Measurements from ENCODE around the gene LRRN4CL. TPM values are rescaled to one million over a fixed set of nuclear protein-coding genes. Genes with fewer than 3 reads are reported as not detected.
"Not testable (repeated sequence)": the region's sequence is repeated elsewhere in the genome, so short reads cannot be mapped to it uniquely, and the experiment has no call there.

The LRRN4CL gene
- total RNA-seq, 1 donor from 2014 or later = 0.60 TPM

DNA sequence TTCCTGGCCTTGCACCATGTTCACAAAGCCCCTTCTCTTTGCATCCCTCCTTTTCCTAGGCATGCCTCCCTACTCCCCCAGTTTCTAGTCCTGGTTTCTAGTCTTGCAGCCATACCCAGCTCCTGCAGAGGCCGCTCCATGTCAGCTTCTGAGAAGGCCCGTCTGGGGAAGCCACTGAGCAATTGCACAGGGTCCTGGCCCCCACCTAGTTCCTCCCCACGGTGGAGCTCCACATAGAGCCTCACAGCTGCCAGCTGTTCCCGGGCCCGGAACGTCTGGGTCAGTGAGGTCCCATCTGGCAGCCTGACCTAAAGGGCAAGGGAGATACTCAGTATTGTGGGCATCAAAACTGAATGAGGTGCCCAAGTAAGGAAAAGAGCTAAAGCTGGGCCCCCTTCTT lies 12.6 kb downstream of the LRRN4CL start:
- no peak for DNase-seq (ENCODE audit: low read depth in 2 of 2)

DNA sequence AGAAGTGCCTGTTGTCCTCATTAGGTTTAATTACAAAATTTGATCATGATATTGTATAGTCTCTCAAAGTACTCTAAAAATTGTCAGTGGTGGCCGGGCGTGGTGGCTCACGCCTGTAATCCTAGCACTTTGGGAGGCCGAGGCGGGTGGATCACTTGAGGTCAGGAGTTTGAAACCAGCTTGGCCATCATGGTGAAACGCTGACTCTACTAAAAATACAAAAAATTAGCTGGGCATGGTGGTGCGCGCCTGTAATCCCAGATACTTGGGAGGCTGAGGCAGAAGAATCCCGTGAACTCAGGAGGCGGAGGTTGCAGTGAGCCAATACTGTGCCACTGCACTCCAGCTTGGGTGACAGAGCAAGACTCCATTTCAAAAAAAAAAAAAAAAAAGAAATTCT lies 13.9 kb downstream of the LRRN4CL start:
- DNase-seq (ENCODE audit: low read depth in 2 of 2) = not testable (repeated sequence)

DNA sequence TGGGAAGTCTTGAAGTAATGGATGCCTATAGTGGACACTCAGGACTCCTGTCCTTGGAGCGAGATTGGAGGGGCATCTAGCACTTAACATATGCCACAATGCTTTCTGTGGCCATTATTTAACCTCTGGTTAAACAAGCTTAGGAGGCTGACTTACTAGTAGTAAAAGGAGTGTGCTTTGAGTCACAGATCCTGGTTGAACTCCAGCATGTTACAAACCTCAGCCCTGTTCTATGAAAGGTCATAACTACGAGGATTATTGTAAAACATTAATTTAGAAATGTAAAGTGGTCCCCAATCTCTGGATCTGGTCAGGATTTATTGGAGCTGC lies 16.2 kb downstream of the LRRN4CL start:
- no peak for DNase-seq (ENCODE audit: low read depth in 2 of 2)

DNA sequence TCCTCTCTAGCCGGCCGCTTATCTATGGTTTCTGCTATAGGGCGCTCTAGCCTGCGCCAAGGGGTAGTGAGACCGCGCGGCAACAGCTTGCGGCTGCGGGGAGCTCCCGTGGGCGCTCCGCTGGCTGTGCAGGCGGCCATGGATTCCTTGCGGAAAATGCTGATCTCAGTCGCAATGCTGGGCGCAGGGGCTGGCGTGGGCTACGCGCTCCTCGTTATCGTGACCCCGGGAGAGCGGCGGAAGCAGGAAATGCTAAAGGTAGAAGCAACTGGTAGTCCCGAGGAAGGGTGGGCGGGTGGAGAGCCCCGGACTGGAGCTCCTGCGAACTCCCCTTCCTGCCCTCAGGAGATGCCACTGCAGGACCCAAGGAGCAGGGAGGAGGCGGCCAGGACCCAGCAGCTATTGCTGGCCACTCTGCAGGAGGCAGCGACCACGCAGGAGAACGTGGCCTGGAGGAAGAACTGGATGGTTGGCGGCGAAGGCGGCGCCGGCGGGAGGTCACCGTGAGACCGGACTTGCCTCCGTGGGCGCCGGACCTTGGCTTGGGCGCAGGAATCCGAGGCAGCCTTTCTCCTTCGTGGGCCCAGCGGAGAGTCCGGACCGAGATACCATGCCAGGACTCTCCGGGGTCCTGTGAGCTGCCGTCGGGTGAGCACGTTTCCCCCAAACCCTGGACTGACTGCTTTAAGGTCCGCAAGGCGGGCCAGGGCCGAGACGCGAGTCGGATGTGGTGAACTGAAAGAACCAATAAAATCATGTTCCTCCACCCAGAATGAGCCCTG lies 17.5 kb downstream of the LRRN4CL start, which contains the start of the genes LBHD1 and UQCC3:
LBHD1 (minus strand) TSS at position 660 of the 782 bp plus-strand sequence. CDS start 2,236 bp downstream, outside the sequence.
UQCC3 (plus strand) TSS at position 66 of the 782 bp plus-strand sequence; CDS start at position 139, 73 bp downstream.
- DNase-seq (ENCODE audit: low read depth in 2 of 2) = peak; percentile 87 to 92

DNA sequence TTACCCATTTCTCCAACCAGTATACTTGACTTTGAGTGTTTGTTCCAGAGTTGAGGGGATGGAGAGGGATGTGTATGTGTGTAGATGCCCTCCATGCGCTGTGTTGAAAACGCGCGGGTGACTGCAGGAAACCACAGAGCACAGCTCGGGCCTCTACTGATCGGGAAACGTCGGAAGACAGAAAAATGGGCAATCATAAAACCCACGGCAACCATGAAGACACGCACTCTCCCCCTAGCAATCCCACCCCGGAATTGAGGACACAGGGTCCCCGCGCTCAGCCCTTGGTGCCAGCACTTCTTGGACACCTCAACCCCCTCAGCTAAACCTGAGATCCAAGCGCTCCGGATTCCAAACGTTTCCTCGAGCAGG lies 18.1 kb downstream of the LRRN4CL start:
- no peak for DNase-seq (ENCODE audit: low read depth in 2 of 2)

DNA sequence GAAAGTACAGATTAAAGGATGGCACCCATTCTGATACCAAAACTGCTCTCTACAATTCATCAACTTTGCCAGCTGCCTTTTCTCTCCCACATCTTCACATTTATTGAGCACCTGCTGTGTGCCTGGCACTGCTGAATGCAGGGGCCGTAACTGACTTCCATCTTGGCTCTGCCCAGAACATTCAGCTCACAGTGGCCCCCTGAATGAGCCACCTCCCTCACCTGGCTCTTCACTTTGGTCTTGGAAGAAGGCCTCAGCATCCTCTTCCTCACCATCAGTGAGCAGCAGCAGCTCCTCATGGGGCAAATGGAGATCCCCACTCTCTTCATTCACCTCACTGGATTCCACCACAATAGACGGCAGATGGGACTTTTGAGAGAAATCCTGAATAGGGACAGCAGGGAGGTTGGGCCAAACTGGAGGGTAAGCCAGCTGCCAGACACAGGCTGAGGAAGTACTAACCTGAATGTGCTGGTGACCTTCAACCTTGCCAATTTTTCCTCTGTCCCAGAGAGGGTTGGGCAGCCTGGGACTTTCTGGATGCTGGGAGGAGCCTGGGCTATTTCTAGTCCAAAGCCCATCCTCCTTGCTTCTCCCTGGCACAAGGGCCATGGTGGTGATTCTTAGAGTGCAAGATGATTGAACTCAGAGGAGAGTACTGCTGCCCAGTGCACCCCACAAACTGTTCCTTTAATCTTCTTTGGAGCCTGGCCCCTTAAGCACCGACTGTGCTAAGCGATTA lies 19.7 kb downstream of the LRRN4CL start:
- DNase-seq (ENCODE audit: low read depth in 2 of 2) = no peak

DNA sequence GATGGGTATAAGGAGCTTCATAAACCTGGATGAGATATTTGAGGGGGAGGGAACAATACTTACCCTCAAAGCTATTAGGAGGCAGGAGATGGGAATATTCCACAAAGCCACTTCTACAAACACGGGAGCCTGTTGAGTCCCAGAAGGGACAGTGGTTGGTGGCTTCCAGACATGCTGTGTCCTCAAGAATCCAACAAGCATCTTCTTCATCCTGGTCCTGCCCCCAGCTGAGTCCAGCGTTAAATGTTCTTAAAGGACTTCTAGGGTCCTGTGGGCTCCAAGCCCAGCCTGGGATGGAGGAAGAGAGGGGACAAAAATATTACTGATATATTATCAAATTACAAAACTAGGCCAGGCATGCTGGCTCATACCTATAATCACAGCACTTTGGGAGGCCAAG lies 21.9 kb downstream of the LRRN4CL start:
- no peak for DNase-seq (ENCODE audit: low read depth in 2 of 2)

DNA sequence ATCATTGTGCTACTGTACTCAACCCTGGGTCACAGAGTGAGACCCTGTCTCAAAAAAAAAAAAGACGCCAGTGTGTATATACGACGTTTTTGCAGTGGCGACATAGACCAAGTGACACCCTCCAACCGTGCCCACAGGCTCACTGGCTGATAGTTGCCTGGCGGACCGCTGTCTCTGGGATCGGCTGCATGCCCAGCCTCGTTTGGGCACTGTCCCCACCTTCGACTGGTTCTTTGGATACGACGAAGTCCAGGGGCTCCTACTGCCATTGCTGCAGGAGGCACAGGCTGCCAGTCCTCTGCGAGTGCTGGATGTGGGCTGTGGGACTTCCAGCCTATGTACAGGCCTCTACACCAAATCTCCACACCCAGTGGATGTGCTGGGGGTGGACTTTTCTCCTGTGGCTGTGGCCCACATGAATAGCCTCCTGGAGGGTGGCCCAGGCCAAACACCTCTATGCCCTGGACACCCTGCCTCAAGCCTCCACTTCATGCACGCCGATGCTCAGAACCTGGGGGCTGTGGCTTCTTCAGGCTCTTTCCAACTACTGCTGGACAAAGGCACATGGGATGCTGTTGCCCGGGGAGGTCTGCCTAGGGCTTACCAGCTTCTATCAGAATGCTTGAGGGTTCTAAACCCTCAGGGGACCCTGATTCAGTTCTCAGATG lies 22.9 kb downstream of the LRRN4CL start:
- no peak for DNase-seq (ENCODE audit: low read depth in 2 of 2)

DNA sequence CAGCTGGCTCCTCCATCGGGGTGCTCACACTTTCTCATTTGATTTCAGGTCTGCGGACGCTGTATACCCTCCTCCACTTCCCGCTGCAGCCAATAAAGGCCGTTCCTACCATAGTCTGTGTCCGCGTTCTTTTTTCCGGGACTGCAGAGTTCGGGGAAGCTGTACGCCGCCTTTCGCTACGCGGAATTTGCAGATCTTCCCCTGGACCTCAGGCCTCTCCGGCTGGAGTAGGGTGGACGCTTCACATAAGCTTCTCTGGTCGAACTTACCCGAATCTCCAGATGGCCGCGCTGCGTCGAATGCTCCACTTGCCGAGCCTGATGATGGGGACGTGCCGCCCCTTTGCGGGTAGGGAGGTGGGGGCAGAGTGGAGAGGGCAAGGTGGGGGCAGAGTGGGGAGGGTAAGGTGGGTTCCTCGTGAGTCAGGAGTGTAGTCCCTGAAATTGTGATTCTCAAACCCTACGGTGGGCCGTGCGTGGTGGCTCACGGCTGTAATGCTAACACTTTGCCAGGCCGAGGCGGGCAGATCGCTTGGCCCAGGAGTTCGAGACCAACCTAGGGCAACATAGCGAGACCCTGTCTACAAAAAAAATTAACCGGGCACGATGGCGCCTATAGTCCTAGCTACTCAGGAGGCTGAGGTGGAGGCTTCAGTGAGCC lies 23.6 kb downstream of the LRRN4CL start:
- peak; percentile 69 to 74 for DNase-seq (ENCODE audit: low read depth in 2 of 2)

DNA sequence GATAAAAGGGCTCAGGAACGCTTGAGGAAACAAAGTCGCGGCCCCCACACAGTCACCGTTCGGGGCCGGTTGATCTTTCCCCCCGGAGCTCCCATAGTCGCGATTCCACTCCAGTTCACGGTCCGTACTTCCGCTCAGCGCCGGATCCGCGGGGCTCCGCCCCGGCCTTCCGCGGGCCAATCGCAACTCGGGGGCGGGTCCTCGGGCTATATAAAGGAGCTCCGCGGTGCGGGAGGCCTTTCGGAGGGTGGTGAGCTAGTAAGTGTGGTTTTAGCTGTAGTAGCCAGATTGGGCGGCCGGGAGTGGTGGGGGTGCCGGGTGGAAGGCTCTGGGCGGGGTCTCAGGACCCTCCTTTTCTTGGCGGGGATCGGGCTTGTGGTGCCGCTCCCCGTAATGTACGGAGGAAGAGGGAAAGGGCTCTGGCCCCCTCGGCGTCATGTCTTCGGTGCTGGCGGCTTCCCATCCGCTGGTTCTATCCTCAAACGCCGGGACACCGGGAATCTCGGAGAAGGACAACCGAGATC lies 24.2 kb downstream of the LRRN4CL start, which contains the start of the genes C11orf98 and CSKMT:
C11orf98 (minus strand) TSS at position 136 of the 524 bp plus-strand sequence; CDS start at position 95, 41 bp downstream.
CSKMT (plus strand) TSS at position 238 of the 524 bp plus-strand sequence. CDS start 568 bp downstream, outside the sequence.
- peak; percentile 93 to 95 for DNase-seq (ENCODE audit: low read depth in 2 of 2)

DNA sequence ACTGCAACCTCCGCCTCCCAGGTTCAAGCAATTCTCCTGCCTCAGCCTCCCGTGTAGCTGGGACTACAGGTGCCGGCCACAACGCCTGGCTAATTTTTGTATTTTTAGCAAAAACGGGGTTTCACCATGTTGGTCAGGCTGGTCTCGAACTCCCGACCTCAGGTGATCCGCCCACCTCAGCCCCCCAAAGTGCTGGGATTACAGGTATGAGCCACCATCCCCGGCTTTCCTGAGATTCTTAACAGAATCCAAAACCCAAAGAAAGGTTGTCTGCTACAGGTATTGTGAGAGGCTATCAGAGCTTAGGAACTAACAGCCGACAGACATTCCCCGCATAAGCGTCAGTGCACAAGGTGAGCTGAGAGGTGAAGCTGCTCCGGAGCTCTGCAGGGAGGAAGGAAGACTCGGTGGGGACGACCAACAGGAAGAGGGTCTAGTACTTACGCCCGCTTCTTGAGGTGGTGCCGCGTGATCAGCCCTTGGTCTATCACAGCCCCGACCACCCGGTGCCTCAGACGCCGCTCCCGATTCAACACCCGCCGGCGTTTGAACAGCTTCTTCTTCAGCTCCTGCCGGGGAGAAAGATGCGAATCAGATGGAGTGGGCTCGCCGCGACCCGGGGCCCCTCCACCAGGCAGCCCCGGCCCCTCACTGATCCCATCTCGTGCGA lies 24.8 kb downstream of the LRRN4CL start:
- DNase-seq (ENCODE audit: low read depth in 2 of 2) = peak; percentile 55 to 58

DNA sequence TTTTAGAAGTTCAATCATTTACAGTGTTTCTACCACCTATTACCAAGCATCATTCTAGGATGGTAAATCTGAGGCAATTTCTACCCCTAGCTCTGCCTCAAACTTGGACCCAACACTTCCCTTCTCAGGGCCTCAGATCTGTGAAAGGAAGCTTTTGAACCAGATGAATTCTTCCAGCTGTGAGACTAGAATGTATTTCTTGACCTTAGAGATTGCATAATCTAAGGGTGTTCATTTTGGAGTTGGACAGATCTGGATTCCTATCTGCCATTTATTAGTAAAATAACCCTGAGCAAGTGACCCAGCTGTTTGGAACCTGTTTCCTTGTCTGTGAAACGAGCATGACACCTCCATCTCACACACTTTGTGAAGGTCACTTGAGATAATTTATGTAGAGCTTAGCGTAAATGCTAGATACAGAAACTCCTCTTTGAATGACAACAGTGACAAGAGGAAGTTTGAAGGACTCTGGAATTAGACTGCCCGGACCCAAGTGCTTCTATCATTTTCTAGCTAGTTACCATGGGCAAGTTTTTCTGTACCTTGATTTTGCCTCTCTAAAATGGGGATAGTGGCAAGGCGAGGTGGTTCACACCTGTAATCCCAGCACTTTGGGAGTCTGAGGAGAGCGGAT lies 32.4 kb downstream of the LRRN4CL start:
- no peak for DNase-seq (ENCODE audit: low read depth in 2 of 2)

DNA sequence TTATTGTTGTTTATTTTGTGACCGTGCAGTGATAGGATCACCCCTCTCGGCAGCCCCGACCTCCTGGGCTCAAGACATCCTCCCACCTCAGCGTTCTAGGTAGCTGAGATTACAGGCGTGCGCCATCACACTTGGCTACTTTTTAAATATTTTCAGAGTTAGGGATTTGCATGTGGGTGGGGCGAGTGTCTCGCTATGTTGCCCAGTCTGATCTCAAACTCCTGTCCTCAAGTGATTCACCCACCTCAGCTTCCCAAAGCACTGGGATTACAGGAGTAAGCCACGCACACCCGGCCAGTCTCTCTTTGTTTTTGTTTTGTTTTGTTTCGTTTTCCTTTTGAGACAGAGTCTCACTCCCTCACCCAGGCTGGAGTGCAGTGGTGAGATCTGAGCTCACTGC lies 35.0 kb downstream of the LRRN4CL start:
- DNase-seq (ENCODE audit: low read depth in 2 of 2) = no peak

DNA sequence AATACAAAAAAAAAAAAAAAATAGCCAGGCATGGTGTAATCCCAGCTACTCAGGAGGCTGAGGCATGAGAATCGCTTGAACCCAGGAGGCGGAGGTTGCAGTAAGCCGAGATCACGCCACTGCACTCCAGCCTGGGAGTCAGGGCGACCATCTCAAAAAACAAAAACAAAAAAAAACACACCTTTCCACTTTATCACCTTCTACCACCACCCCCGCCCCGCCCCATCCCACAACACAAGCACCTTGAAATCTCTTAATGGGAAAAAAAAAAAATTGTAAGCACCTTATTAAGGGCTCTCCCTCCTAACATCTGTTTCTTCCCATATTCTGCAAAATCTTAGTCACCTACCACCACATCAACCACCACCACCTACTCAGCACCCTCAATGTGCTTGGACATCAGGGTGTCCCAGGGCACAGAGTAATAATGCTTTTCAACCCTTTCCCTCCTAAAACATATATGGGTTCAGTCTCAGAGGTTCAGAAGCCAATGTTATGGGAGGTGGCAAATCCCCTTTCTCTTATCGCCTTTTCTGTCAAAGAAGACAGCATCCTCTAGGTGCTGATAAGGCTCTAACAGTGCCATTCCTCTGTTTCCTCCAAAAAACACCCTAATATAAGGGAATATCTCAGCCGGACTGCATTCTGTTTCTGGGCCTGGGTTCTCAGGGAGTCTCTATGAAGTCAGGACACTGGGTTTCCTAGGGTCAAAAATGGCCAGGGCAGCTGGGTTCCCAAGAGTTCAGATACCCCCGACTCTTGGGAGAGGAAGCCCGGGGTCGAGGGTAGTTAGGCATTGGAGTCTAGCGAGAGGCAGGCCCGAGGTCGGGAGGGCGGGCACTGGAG lies 36.9 kb downstream of the LRRN4CL start:
- DNase-seq (ENCODE audit: low read depth in 2 of 2) = no peak

DNA sequence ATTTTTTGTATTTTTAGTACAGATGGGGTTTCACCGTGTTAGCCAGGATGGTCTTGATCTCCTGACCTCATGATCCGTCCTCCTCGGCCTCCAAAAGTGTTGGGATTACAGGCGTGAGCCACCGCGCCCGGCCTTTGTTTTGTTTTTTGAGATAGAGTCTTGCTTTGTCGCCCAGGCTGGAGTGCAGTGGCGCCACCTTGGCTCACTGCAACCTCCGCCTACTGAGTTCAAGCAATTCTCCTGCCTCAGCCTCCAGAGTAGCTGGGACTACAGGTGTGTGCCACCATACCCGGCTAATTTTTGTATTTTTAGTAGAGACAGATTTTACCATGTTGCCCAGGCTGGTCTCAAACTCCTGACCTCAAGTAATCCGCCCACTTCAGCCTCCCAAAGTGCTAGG lies 39.0 kb downstream of the LRRN4CL start:
- DNase-seq (ENCODE audit: low read depth in 2 of 2) = not testable (repeated sequence)

DNA sequence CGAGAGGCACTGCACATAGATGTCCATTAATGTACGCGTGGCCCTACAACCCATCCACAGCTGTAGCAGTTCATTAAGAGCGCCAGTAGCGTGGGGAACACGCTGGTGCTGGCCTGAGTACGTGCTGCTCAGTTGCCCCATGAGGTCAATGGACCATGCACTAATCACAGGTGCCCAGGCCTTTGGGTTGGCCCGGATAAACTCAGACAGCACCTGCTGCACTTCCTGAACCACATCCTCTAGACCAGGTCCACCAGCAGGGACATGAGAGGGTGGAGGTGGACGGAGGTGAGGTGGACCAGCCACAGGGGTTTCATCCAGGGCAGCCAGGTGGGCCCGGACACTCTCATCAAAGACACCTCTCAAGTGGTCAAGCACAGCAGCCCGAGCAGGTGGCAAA lies 39.8 kb downstream of the LRRN4CL start:
- no peak for DNase-seq (ENCODE audit: low read depth in 2 of 2)

DNA sequence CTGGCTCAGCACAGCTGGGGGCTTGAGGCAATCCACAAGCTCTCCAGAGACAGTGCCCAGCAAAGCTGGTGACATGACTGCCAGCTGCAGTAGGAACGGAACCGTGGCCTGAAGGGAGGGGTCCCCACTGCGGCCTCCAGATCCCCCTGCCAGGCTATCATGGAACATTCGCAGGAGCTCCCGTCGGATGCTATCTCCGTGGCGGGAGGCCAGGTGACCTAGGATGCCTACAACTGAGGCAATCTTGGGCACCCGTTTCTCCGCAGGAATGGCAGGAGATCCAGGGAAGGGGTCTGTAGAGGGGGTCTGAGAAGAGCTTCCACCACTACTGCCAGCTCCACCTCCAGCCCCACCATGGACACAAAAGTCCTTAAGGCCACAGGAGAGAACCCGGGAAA lies 40.4 kb downstream of the LRRN4CL start:
- no peak for DNase-seq (ENCODE audit: low read depth in 2 of 2)

DNA sequence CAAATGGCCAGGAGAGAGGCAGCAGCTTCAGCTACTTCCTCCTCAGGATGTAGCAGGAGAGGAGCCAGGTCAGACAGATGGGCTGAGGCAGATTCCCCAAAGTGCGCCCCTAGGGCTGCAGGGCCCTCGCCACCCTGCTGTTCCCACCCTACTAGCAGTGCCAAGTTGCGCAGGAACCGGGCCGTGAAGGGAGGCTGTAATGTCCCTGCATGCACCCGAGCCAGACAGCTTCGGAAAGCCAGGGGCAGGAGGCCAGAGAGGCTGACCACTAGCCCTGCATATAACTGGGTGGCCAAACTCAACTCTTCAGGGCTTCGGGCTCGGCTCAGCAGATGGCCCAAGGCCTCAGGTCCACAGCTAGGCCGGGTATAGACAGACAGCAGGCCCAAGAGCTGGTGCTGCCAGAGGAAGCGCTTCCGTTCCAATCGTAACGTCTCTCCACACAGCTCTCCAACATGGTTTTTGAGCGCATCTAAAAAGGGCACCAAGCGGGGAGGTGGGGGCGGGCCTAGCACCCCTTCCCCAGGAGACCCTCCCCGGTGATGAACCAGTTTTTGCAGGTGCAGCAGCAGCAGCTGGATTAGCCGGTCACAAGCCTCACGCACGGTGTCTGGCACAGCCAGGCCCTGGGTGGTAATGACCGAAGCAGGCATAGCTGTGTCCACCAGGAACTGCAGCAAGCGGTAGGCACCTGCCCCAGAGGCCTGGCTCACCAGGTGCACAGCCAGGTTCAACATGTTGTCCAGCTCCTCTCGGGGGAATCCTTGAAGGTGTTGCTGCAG lies 41.0 kb downstream of the LRRN4CL start:
- DNase-seq (ENCODE audit: low read depth in 2 of 2) = no peak

All from lung microvascular endothelial cell (primary cell).